ENCODE data around the gene RPS6KA2. TPM values are rescaled to one million over a fixed set of nuclear protein-coding genes. Genes with fewer than 3 reads are reported as not detected.

The RPS6KA2 gene
- total RNA-seq, 2 donors from 2014 or later = 7.8 to 13.6 TPM

GRCh38 chr6:166592821-166593220 lies 34.2 kb downstream of the RPS6KA2 start:
- Histone ChIP-seq H3K9ac (ENCODE audit: low read depth in 2 of 2, low read length in 2 of 2) (no peak overlapping the region), H3K36me3 (no peaks in the 10 kb centered on the region), H3K27me3 (no peaks in the 10 kb centered on the region), H3K4me1 (no peaks in the 10 kb centered on the region), H3K9me3 (no peaks in the 10 kb centered on the region), H3K4me3 (no peak overlapping the region), H3K27ac (no peak overlapping the region)
- TF ChIP-seq CTCF (IDR thresholded peaks at IDR 0.05) = no peak
- no peak for DNase-seq
- intact Hi-C loops (cut with DNase I) = no loop called here

- H3K27me3 ChIP-seq = no peaks in the 10 kb centered on the region
- no peaks in the 10 kb centered on the region for H3K4me1 ChIP-seq
- H3K9me3 ChIP-seq = no peaks in the 10 kb centered on the region
- intact Hi-C loops (cut with DNase I) = no loop called here
- H3K27ac ChIP-seq = no peak overlapping the region
- H3K9ac ChIP-seq (ENCODE audit: low read depth in 2 of 2, low read length in 2 of 2) = no peak overlapping the region
- no peak for TF ChIP-seq CTCF (IDR thresholded peaks at IDR 0.05)
- H3K36me3 ChIP-seq = no peaks in the 10 kb centered on the region
- no peak overlapping the region for H3K4me3 ChIP-seq
- DNase-seq = no peak
These were observed 35.0 kb downstream of the RPS6KA2 start for GRCh38 chr6:166591961-166592520.

DNA sequence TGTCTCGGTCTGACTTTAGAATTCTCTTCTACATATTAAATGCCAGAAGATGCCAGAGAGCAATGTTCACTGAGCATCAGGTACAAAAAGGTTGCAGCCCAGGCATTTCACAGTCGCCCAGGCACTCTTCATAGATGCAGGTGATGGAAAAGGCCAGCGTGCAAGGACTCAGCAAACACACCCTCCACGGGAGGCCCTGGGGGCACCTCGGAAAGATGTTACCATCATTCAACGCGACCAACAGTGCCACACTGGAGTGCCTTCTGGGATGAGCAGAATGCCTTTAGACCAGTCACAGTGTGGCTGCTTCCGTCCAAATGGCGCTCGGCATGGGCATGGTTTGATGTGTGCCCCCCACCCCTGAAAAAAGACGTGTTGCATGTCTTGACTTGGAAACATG lies 36.0 kb downstream of the RPS6KA2 start:
- no peak for DNase-seq
- TF ChIP-seq CTCF (IDR thresholded peaks at IDR 0.05) = no peak

GRCh38 chr6:166589786-166590574 lies 37.1 kb downstream of the RPS6KA2 start:
- no peak overlapping the region for H3K27ac ChIP-seq
- H3K9me3 ChIP-seq = no peaks in the 10 kb centered on the region
- no peak overlapping the region for H3K9ac ChIP-seq (ENCODE audit: low read depth in 2 of 2, low read length in 2 of 2)
- H3K4me3 ChIP-seq = no peak overlapping the region
- intact Hi-C loops (cut with DNase I) = no loop called here
- no peak for TF ChIP-seq CTCF (IDR thresholded peaks at IDR 0.05)
- no peak for DNase-seq
- no peaks in the 10 kb centered on the region for H3K36me3 ChIP-seq
- no peaks in the 10 kb centered on the region for H3K4me1 ChIP-seq
- no peaks in the 10 kb centered on the region for H3K27me3 ChIP-seq

More for the DNA sequence above, 36.0 kb downstream of the RPS6KA2 start:
- Histone ChIP-seq H3K9me3 (no peaks in the 10 kb centered on the region), H3K36me3 (no peaks in the 10 kb centered on the region), H3K9ac (ENCODE audit: low read depth in 2 of 2, low read length in 2 of 2) (no peak overlapping the region), H3K4me1 (no peaks in the 10 kb centered on the region), H3K27me3 (no peaks in the 10 kb centered on the region), H3K27ac (no peak overlapping the region), H3K4me3 (no peak overlapping the region)
- intact Hi-C loops (cut with DNase I) = no loop called here

GRCh38 chr6:166589337-166589731 lies 37.7 kb downstream of the RPS6KA2 start:
- no peaks in the 10 kb centered on the region for H3K9me3 ChIP-seq
- no peak for DNase-seq
- no peaks in the 10 kb centered on the region for H3K4me1 ChIP-seq
- H3K9ac ChIP-seq (ENCODE audit: low read depth in 2 of 2, low read length in 2 of 2) = no peak overlapping the region
- intact Hi-C loops (cut with DNase I) = no loop called here
- no peaks in the 10 kb centered on the region for H3K27me3 ChIP-seq
- no peak overlapping the region for H3K27ac ChIP-seq
- no peak overlapping the region for H3K4me3 ChIP-seq
- no peak for TF ChIP-seq CTCF (IDR thresholded peaks at IDR 0.05)
- no peaks in the 10 kb centered on the region for H3K36me3 ChIP-seq

Data from colonic mucosa (tissue), 4 donors.